Measurements from ENCODE around the gene TLCD3A. TPM values are rescaled to one million over a fixed set of nuclear protein-coding genes. Genes with fewer than 3 reads are reported as not detected.

TLCD3A gene
- total and polyA plus RNA-seq, 5 donors from 2014 or later = 0.17 to 0.67 (median 0.49) TPM

GRCh38 chr17:720706-721539 is 11.5 kb upstream of the TLCD3A start:
- Mint-ChIP-seq H3K27me3 (no peaks in the 10 kb centered on the region), H3K4me3 (no peak overlapping the region), H3K36me3 (no peaks in the 10 kb centered on the region), H3K9me3 (no peaks in the 10 kb centered on the region), H3K27ac (no peak overlapping the region), H3K4me1 (peaks cover 0 to 6% (median 4%) of the 10 kb centered on the region in 4 donors)
- Histone ChIP-seq H3K27me3 (ENCODE audit: control insufficient read depth, insufficient read depth, low read length) (peaks cover 3% of the 10 kb centered on the region), H3K4me1 (ENCODE audit: control insufficient read depth, insufficient read depth, low read length, poor library complexity, severe bottlenecking) (no peaks in the 10 kb centered on the region), H3K4me3 (ENCODE audit: low read depth, low read length) (no peak overlapping the region), H3K9me3 (ENCODE audit: control insufficient read depth in 2 of 2, low read length in 2 of 2) (no peaks in the 10 kb centered on the region), H3K27ac (ENCODE audit: insufficient read depth, low read length, poor library complexity, severe bottlenecking) (no peak overlapping the region), H3K36me3 (ENCODE audit: control insufficient read depth, insufficient read depth, low read length) (no peaks in the 10 kb centered on the region)
- ATAC-seq (ENCODE audit: low read depth in 2 of 2) (no peak), DNase-seq (no peak)

- Mint-ChIP-seq H3K4me1 (peaks cover 0 to 6% (median 4%) of the 10 kb centered on the region in 4 donors), H3K4me3 (no peak overlapping the region), H3K36me3 (no peaks in the 10 kb centered on the region), H3K27ac (no peak overlapping the region), H3K9me3 (no peaks in the 10 kb centered on the region), H3K27me3 (peaks cover 2% of the 10 kb centered on the region)
- Histone ChIP-seq H3K36me3 (ENCODE audit: control insufficient read depth, insufficient read depth, low read length) (no peaks in the 10 kb centered on the region), H3K4me1 (ENCODE audit: control insufficient read depth, insufficient read depth, low read length, poor library complexity, severe bottlenecking) (no peaks in the 10 kb centered on the region), H3K27ac (ENCODE audit: insufficient read depth, low read length, poor library complexity, severe bottlenecking) (no peak overlapping the region), H3K9me3 (ENCODE audit: control insufficient read depth in 2 of 2, low read length in 2 of 2) (no peaks in the 10 kb centered on the region), H3K4me3 (ENCODE audit: low read depth, low read length) (no peak overlapping the region), H3K27me3 (ENCODE audit: control insufficient read depth, insufficient read depth, low read length) (peaks cover 3% of the 10 kb centered on the region)
- no peak for ATAC-seq (ENCODE audit: low read depth in 2 of 2)
- no peak for DNase-seq
Observed at GRCh38 chr17:721540-721937, 10.9 kb upstream of the TLCD3A start.

GRCh38 chr17:725084-725483 is 7.3 kb upstream of the TLCD3A start:
- Mint-ChIP-seq H3K4me3 (no peak overlapping the region), H3K4me1 (no peaks in the 10 kb centered on the region), H3K27ac (no peak overlapping the region), H3K9me3 (no peaks in the 10 kb centered on the region), H3K27me3 (peaks cover 17% of the 10 kb centered on the region), H3K36me3 (no peaks in the 10 kb centered on the region)
- H3K4me1 ChIP-seq (ENCODE audit: control insufficient read depth, insufficient read depth, low read length, poor library complexity, severe bottlenecking) = no peaks in the 10 kb centered on the region
- H3K4me3 ChIP-seq (ENCODE audit: low read depth, low read length) = no peak overlapping the region
- H3K27ac ChIP-seq (ENCODE audit: insufficient read depth, low read length, poor library complexity, severe bottlenecking) = no peak overlapping the region
- no peak for ATAC-seq (ENCODE audit: low read depth in 2 of 2)
- H3K9me3 ChIP-seq (ENCODE audit: control insufficient read depth in 2 of 2, low read length in 2 of 2) = no peaks in the 10 kb centered on the region
- peaks cover 3% of the 10 kb centered on the region for H3K27me3 ChIP-seq (ENCODE audit: control insufficient read depth, insufficient read depth, low read length)
- H3K36me3 ChIP-seq (ENCODE audit: control insufficient read depth, insufficient read depth, low read length) = no peaks in the 10 kb centered on the region
- DNase-seq = no peak

GRCh38 chr17:725746-726145 is 6.7 kb upstream of the TLCD3A start:
- H3K27ac Mint-ChIP-seq = no peak overlapping the region
- H3K9me3 Mint-ChIP-seq = no peaks in the 10 kb centered on the region
- ATAC-seq (ENCODE audit: low read depth in 2 of 2) = no peak
- H3K36me3 Mint-ChIP-seq = no peaks in the 10 kb centered on the region
- H3K36me3 ChIP-seq (ENCODE audit: control insufficient read depth, insufficient read depth, low read length) = no peaks in the 10 kb centered on the region
- peaks cover 3% of the 10 kb centered on the region for H3K27me3 ChIP-seq (ENCODE audit: control insufficient read depth, insufficient read depth, low read length)
- H3K9me3 ChIP-seq (ENCODE audit: control insufficient read depth in 2 of 2, low read length in 2 of 2) = no peaks in the 10 kb centered on the region
- DNase-seq = no peak
- H3K4me1 ChIP-seq (ENCODE audit: control insufficient read depth, insufficient read depth, low read length, poor library complexity, severe bottlenecking) = no peaks in the 10 kb centered on the region
- H3K4me3 ChIP-seq (ENCODE audit: low read depth, low read length) = no peak overlapping the region
- no peaks in the 10 kb centered on the region for H3K4me1 Mint-ChIP-seq
- H3K27ac ChIP-seq (ENCODE audit: insufficient read depth, low read length, poor library complexity, severe bottlenecking) = no peak overlapping the region
- no peak overlapping the region for H3K4me3 Mint-ChIP-seq
- H3K27me3 Mint-ChIP-seq = peaks cover 23% of the 10 kb centered on the region

GRCh38 chr17:726271-726919 is 6.0 kb upstream of the TLCD3A start:
- peaks cover 27% of the 10 kb centered on the region for H3K27me3 Mint-ChIP-seq
- no peak for ATAC-seq (ENCODE audit: low read depth in 2 of 2)
- H3K9me3 Mint-ChIP-seq = no peaks in the 10 kb centered on the region
- H3K36me3 Mint-ChIP-seq = no peaks in the 10 kb centered on the region
- no peaks in the 10 kb centered on the region for H3K36me3 ChIP-seq (ENCODE audit: control insufficient read depth, insufficient read depth, low read length)
- peaks cover 0 to under 1% (median 0%) of the 10 kb centered on the region in 4 donors for H3K4me1 Mint-ChIP-seq
- H3K9me3 ChIP-seq (ENCODE audit: control insufficient read depth in 2 of 2, low read length in 2 of 2) = no peaks in the 10 kb centered on the region
- no peaks in the 10 kb centered on the region for H3K4me1 ChIP-seq (ENCODE audit: control insufficient read depth, insufficient read depth, low read length, poor library complexity, severe bottlenecking)
- no peak overlapping the region for H3K27ac Mint-ChIP-seq
- no peak for DNase-seq
- H3K4me3 ChIP-seq (ENCODE audit: low read depth, low read length) = no peak overlapping the region
- H3K4me3 Mint-ChIP-seq = peak overlapping the region in 1 of 4 donors; percentile 58
- peaks cover 9% of the 10 kb centered on the region for H3K27me3 ChIP-seq (ENCODE audit: control insufficient read depth, insufficient read depth, low read length)
- H3K27ac ChIP-seq (ENCODE audit: insufficient read depth, low read length, poor library complexity, severe bottlenecking) = no peak overlapping the region

GRCh38 chr17:728911-729310 is 3.5 kb upstream of the TLCD3A start:
- Mint-ChIP-seq H3K27me3 (peaks cover 33% of the 10 kb centered on the region), H3K4me1 (peaks cover 0 to 11% (median 0%) of the 10 kb centered on the region in 4 donors), H3K9me3 (no peaks in the 10 kb centered on the region), H3K27ac (no peak overlapping the region), H3K36me3 (no peaks in the 10 kb centered on the region), H3K4me3 (no peak overlapping the region)
- Histone ChIP-seq H3K27me3 (ENCODE audit: control insufficient read depth, insufficient read depth, low read length) (peaks cover 11% of the 10 kb centered on the region), H3K4me3 (ENCODE audit: low read depth, low read length) (no peak overlapping the region), H3K9me3 (ENCODE audit: control insufficient read depth in 2 of 2, low read length in 2 of 2) (no peaks in the 10 kb centered on the region), H3K36me3 (ENCODE audit: control insufficient read depth, insufficient read depth, low read length) (no peaks in the 10 kb centered on the region), H3K4me1 (ENCODE audit: control insufficient read depth, insufficient read depth, low read length, poor library complexity, severe bottlenecking) (peaks cover 13% of the 10 kb centered on the region), H3K27ac (ENCODE audit: insufficient read depth, low read length, poor library complexity, severe bottlenecking) (no peak overlapping the region)
- DNase-seq (no peak), ATAC-seq (ENCODE audit: low read depth in 2 of 2) (no peak)

GRCh38 chr17:731644-732066 is 741 bp upstream of the TLCD3A start:
- ATAC-seq (ENCODE audit: low read depth in 2 of 2) (no peak), DNase-seq (no peak)
- no peak overlapping the region for H3K27ac Mint-ChIP-seq
- no peaks in the 10 kb centered on the region for H3K9me3 ChIP-seq (ENCODE audit: control insufficient read depth in 2 of 2, low read length in 2 of 2)
- peaks cover 0 to 11% (median 3%) of the 10 kb centered on the region in 4 donors for H3K4me1 Mint-ChIP-seq
- H3K36me3 ChIP-seq (ENCODE audit: control insufficient read depth, insufficient read depth, low read length) = no peaks in the 10 kb centered on the region
- H3K27me3 ChIP-seq (ENCODE audit: control insufficient read depth, insufficient read depth, low read length) = peaks cover 11% of the 10 kb centered on the region
- H3K4me3 ChIP-seq (ENCODE audit: low read depth, low read length) = no peak overlapping the region
- H3K4me1 ChIP-seq (ENCODE audit: control insufficient read depth, insufficient read depth, low read length, poor library complexity, severe bottlenecking) = peaks cover 13% of the 10 kb centered on the region
- H3K27me3 Mint-ChIP-seq = peaks cover 34% of the 10 kb centered on the region
- no peaks in the 10 kb centered on the region for H3K36me3 Mint-ChIP-seq
- H3K27ac ChIP-seq (ENCODE audit: insufficient read depth, low read length, poor library complexity, severe bottlenecking) = no peak overlapping the region
- peak overlapping the region; percentile 67 to 88 (median 72) for H3K4me3 Mint-ChIP-seq
- H3K9me3 Mint-ChIP-seq = no peaks in the 10 kb centered on the region

All from CD4-positive, CD25-positive, alpha-beta regulatory T cell (primary cell).